Measurements from ENCODE around the gene KDM5B. TPM values are rescaled to one million over a fixed set of nuclear protein-coding genes. Genes with fewer than 3 reads are reported as not detected.

KDM5B gene
- total RNA-seq, 2 experiments from 2014 or later = 38.4 to 39.4 TPM

DNA sequence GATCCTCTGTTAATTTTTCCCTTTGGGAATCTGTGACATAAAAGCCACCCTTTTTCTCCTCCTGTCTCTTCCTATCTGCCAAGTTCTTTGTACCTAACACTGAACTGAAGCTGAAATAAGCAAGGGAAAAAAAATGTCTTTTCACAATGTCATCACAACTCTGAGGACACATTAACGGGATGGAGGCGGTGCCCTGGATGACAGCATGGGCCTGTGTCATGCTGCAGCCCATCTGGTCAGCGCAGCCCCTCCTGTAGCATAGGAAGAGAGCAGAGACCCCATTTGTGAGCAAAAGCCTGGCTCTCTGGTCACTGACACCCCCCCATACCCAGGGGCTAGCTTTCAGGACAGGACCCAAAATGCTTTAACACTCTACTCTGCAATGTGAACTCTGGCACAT, 120.4 kb downstream of the KDM5B start:
- Mint-ChIP-seq H3K27me3 (peaks cover 32% of the 10 kb centered on the region), H3K4me3 (no peak overlapping the region), H3K36me3 (no peaks in the 10 kb centered on the region), H3K27ac (no peak overlapping the region), H3K4me1 (ENCODE audit: low read depth) (no peaks in the 10 kb centered on the region), H3K9me3 (no peaks in the 10 kb centered on the region)
- intact Hi-C loops (cut with micrococcal nuclease) = no loop called here
- CTCF ChIA-PET = no interaction called here
- POLR2A ChIA-PET = no interaction called here
- no peak for DNase-seq

DNA sequence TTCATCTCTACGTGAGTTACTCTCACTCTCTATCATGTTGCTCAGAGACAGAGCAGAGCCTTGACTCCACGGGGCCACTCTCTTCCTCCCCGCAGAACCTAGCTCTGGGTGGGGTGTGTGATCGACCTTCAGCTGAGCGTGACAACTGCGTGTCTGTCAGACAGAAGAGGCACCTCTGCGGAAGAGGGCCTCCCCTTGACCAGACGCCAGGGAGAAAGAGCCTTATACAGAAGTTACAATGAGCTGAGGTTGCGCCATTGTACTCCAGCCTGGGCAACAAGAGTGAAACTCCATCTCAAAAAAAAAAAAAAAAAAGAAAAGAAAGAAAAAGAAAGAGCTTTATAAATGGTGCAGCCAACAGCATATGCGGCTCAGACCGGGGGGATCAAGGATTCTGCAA, 120.9 kb downstream of the KDM5B start:
- no peaks in the 10 kb centered on the region for H3K4me1 Mint-ChIP-seq (ENCODE audit: low read depth)
- ChIA-PET POLR2A (no interaction called here), CTCF (no interaction called here)
- no peaks in the 10 kb centered on the region for H3K9me3 Mint-ChIP-seq
- no peak overlapping the region for H3K4me3 Mint-ChIP-seq
- H3K27ac Mint-ChIP-seq = no peak overlapping the region
- no peak for DNase-seq
- intact Hi-C loops (cut with micrococcal nuclease) = no loop called here
- peaks cover 33% of the 10 kb centered on the region for H3K27me3 Mint-ChIP-seq
- no peaks in the 10 kb centered on the region for H3K36me3 Mint-ChIP-seq

- Mint-ChIP-seq H3K4me3 (no peak overlapping the region), H3K27me3 (peaks cover 36% of the 10 kb centered on the region), H3K4me1 (ENCODE audit: low read depth) (no peaks in the 10 kb centered on the region), H3K36me3 (no peaks in the 10 kb centered on the region), H3K27ac (no peak overlapping the region), H3K9me3 (no peaks in the 10 kb centered on the region)
- intact Hi-C loops (cut with micrococcal nuclease) = no loop called here
- no peak for DNase-seq
- ChIA-PET POLR2A (no interaction called here), CTCF (no interaction called here)
These were observed 122.6 kb downstream of the KDM5B start for GRCh38 chr1:202685641-202686040.

GRCh38 chr1:202684716-202685115, 123.5 kb downstream of the KDM5B start:
- POLR2A ChIA-PET = no interaction called here
- Mint-ChIP-seq H3K9me3 (no peaks in the 10 kb centered on the region), H3K27ac (no peak overlapping the region), H3K36me3 (no peaks in the 10 kb centered on the region), H3K4me3 (no peak overlapping the region), H3K4me1 (ENCODE audit: low read depth) (no peaks in the 10 kb centered on the region), H3K27me3 (peaks cover 31% of the 10 kb centered on the region)
- intact Hi-C loops (cut with micrococcal nuclease) = no loop called here
- CTCF ChIA-PET = no interaction called here
- DNase-seq = no peak

DNA sequence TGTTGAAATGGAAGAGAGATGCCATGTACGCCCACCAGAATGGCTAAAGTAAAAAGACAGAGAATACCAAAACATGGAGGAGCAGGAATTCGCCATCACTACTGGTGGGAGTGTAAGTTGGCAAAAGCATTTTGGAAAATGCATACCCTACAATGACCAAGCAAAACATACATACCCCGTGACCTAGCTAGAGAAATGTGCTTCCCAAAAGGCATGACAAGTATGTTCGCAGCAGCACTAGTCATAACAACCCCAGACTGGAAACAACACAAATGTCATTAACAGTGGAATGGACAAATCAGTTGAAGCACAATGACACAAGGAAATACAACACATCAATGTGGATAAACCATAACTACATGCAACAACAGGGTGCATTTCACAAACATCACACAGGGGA, 125.2 kb downstream of the KDM5B start:
- intact Hi-C loops (cut with micrococcal nuclease) = no loop called here
- Mint-ChIP-seq H3K9me3 (peaks cover 4% of the 10 kb centered on the region), H3K4me3 (no peak overlapping the region), H3K4me1 (ENCODE audit: low read depth) (no peaks in the 10 kb centered on the region), H3K36me3 (no peaks in the 10 kb centered on the region), H3K27ac (no peak overlapping the region), H3K27me3 (peaks cover 32% of the 10 kb centered on the region)
- no peak for DNase-seq
- POLR2A ChIA-PET = no interaction called here
- CTCF ChIA-PET = no interaction called here

- Mint-ChIP-seq H3K4me1 (ENCODE audit: low read depth) (no peaks in the 10 kb centered on the region), H3K27me3 (peaks cover 29% of the 10 kb centered on the region), H3K9me3 (peaks cover 5% of the 10 kb centered on the region), H3K36me3 (no peaks in the 10 kb centered on the region), H3K27ac (no peak overlapping the region), H3K4me3 (no peak overlapping the region)
- ChIA-PET CTCF (interaction anchor here (1.4 kb wide), 1 partner anchor 106 kb away, joined by 5 read pairs; no protein-coding TSS in a partner anchor), POLR2A (no interaction called here)
- DNase-seq = no peak
- intact Hi-C loops (cut with micrococcal nuclease) = no loop called here
These were observed 125.7 kb downstream of the KDM5B start for GRCh38 chr1:202682477-202682876.

DNA sequence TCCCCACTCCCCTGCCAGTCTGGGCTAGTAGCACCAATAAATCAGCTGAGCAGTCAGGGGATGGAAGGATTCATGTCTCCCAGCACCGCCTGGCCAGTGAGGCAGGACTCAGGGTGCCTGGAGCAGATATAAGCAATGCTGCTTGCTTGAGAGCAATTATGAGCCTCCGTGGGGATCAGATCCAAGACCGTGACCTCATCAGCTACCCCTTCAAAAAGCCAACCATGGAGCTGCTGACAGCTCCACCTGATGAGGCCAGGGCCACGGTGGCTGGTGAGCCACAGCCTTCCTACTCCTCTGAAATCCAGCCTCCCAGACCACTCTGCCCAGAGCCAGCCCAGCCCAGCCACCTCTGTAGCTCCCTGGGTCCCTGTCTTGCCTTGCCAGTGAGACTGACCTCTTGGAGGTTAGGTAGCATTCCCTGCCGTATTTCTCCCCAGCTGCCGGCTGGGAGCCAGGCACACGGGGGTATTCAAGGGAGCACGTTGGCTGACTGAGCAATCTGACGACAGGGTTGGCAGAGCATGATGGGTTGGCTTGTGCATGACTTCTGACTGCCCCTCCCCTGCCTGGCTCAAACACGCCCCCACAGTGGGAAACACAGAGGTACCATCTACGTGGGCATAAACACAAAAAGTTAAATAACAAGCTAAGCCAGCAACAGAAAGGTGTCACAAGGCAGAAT, 126.3 kb downstream of the KDM5B start:
- intact Hi-C loops (cut with micrococcal nuclease) = no loop called here
- no peaks in the 10 kb centered on the region for H3K4me1 Mint-ChIP-seq (ENCODE audit: low read depth)
- no peak for DNase-seq
- ChIA-PET POLR2A (no interaction called here), CTCF (interaction anchor here (1.4 kb wide), 1 partner anchor 105 kb away, joined by 5 read pairs; no protein-coding TSS in a partner anchor)
- H3K27ac Mint-ChIP-seq = no peak overlapping the region
- H3K9me3 Mint-ChIP-seq = peaks cover 11% of the 10 kb centered on the region
- peaks cover 29% of the 10 kb centered on the region for H3K27me3 Mint-ChIP-seq
- H3K36me3 Mint-ChIP-seq = peaks cover 3% of the 10 kb centered on the region
- no peak overlapping the region for H3K4me3 Mint-ChIP-seq

DNA sequence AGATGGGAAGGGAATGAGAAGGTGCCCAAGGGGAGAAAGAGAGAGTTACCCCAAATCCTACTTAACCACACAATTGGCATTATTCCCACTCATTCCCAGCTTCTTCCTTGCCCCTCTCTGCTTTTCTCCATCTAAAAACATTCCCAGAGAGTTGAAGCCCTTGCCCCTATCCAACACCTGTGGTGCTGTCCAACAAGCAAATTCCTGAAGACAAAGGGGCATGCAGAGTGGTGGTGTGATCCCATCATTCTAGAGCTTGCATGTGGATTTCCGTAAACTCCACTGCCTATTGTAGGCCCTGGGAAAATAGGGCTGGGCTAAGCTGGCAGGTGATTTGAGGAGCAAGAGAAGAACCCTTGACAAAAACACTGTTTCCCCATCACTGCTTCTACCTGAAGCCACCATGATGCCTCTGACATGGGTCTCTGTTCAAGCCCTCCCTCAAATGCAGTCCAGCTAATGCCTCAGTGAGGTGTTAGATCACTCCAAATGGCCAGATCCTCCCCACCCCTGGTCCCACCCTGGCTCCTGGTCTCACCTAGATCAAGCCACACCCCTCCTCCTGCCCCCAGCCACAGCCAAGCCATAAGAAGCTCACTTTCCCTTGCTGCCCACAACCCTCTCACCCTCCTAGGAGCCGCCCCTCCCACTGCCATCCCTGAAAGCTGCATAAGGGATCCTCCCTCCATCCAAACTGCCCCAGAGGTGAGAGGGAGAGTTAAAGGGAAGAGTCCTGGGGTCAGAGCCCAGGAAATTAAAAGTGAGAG, 127.5 kb downstream of the KDM5B start:
- peaks cover 3% of the 10 kb centered on the region for H3K36me3 Mint-ChIP-seq
- no peaks in the 10 kb centered on the region for H3K4me1 Mint-ChIP-seq (ENCODE audit: low read depth)
- peaks cover 12% of the 10 kb centered on the region for H3K9me3 Mint-ChIP-seq
- intact Hi-C loops (cut with micrococcal nuclease) = no loop called here
- H3K27ac Mint-ChIP-seq = no peak overlapping the region
- ChIA-PET POLR2A (no interaction called here), CTCF (no interaction called here)
- H3K27me3 Mint-ChIP-seq = peaks cover 28% of the 10 kb centered on the region
- H3K4me3 Mint-ChIP-seq = no peak overlapping the region
- no peak for DNase-seq

DNA sequence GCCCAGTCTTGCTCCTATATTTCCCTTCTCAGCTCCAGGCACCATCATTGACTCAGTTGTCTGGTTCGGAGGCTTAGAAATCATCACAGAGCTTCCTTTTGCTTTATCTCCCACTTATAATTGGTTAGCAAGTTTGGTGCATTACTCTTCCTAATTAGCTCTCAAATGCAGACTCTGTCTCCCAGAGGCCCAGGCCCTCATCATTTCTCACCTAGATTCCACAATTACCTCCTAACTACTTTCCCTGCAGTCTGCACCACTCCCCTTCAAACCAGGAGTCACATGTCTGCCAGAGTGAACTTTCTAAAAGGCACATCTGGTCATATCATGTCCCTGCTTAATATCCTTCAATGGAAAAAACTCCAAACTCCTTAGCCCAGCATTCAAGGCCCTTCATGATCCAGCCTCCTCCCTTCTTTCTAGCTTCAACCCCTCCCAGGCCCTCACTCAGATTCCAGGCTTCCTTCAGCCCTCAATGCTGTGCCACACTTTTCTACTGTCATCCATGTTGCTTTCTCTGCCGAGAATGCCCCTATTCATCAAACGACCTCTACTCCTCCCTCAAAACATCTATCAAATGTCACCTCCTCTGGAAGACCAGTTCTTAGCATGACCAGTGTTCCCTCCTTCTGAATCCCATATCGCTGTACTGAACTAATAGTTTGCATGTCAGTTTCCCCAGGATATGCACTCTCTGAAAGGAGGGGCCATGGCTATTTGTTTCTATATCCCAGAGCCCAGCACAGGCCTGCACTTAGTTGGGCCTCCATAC, 128.6 kb downstream of the KDM5B start:
- peaks cover 26% of the 10 kb centered on the region for H3K27me3 Mint-ChIP-seq
- peaks cover 3% of the 10 kb centered on the region for H3K36me3 Mint-ChIP-seq
- H3K9me3 Mint-ChIP-seq = peaks cover 12% of the 10 kb centered on the region
- CTCF ChIA-PET = no interaction called here
- H3K27ac Mint-ChIP-seq = no peak overlapping the region
- no peaks in the 10 kb centered on the region for H3K4me1 Mint-ChIP-seq (ENCODE audit: low read depth)
- no peak overlapping the region for H3K4me3 Mint-ChIP-seq
- no peak for DNase-seq
- intact Hi-C loops (cut with micrococcal nuclease) = no loop called here
- POLR2A ChIA-PET = interaction anchor here (0.6 kb wide), 1 partner anchor 185 kb away, joined by 7 read pairs; no protein-coding TSS in a partner anchor

DNA sequence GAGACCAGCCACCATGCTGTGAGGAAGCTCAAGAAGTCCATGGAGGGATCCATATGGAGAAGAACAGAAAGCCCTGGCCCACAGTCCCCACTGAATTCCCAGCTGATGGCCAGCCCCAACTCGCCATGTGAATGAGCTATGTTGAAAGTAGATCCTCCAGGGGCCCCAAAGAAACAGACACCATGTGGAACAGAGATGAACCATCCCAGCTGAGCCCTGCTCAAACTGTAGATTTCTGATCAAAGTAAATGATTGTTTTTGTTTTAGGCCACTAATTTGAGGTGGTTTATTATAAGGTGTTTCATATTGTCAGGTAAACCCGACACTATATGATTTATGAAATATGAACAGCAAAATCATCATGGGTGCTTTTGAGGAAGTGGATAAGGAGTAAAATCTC, 130.8 kb downstream of the KDM5B start:
- Mint-ChIP-seq H3K27me3 (peaks cover 22% of the 10 kb centered on the region), H3K36me3 (peaks cover 3% of the 10 kb centered on the region), H3K27ac (no peak overlapping the region), H3K4me1 (ENCODE audit: low read depth) (no peaks in the 10 kb centered on the region), H3K9me3 (peaks cover 12% of the 10 kb centered on the region), H3K4me3 (no peak overlapping the region)
- no peak for DNase-seq
- CTCF ChIA-PET = no interaction called here
- intact Hi-C loops (cut with micrococcal nuclease) = no loop called here
- POLR2A ChIA-PET = no interaction called here

Measured in activated CD4-positive, alpha-beta memory T cell treated with anti-CD3 and anti-CD28 coated beads for 36 hours (primary cell).